ENCODE data around the gene BEST4.
"Not testable (repeated sequence)": the region's sequence is repeated elsewhere in the genome, so short reads cannot be mapped to it uniquely, and the experiment has no call there.

Gene BEST4

GRCh38 chr1:44778705-44779576 lies 9.0 kb downstream of the BEST4 start:
- peaks cover 60% of the 10 kb centered on the region for H3K36me3 ChIP-seq (ENCODE audit: insufficient read depth, low read length)
- no peaks in the 10 kb centered on the region for H3K27me3 ChIP-seq (ENCODE audit: control insufficient read depth, insufficient read depth, low read length)
- no peak overlapping the region for H3K9ac ChIP-seq (ENCODE audit: low read depth, low read length)
- H3K4me1 ChIP-seq (ENCODE audit: control insufficient read depth, insufficient read depth, low read length) = peaks cover 25% of the 10 kb centered on the region
- H3K4me3 ChIP-seq (ENCODE audit: low read length) = no peak overlapping the region
- H3K4me2 ChIP-seq (ENCODE audit: low read length) = peak overlapping the region; percentile 94
- no peaks in the 10 kb centered on the region for H3K9me3 ChIP-seq (replicated peaks; ENCODE audit: low read length)

- Histone ChIP-seq H3K4me3 (ENCODE audit: low read length) (peak overlapping the region; percentile 91), H3K4me2 (ENCODE audit: low read length) (peak overlapping the region; percentile 94), H3K36me3 (ENCODE audit: insufficient read depth, low read length) (peaks cover 60% of the 10 kb centered on the region), H3K9ac (ENCODE audit: low read depth, low read length) (peak overlapping the region; percentile 95), H3K4me1 (ENCODE audit: control insufficient read depth, insufficient read depth, low read length) (peaks cover 17% of the 10 kb centered on the region), H3K27me3 (ENCODE audit: control insufficient read depth, insufficient read depth, low read length) (no peaks in the 10 kb centered on the region), H3K9me3 (replicated peaks; ENCODE audit: low read length) (no peaks in the 10 kb centered on the region)
These were observed 9.9 kb downstream of the BEST4 start for GRCh38 chr1:44777969-44778635.

DNA sequence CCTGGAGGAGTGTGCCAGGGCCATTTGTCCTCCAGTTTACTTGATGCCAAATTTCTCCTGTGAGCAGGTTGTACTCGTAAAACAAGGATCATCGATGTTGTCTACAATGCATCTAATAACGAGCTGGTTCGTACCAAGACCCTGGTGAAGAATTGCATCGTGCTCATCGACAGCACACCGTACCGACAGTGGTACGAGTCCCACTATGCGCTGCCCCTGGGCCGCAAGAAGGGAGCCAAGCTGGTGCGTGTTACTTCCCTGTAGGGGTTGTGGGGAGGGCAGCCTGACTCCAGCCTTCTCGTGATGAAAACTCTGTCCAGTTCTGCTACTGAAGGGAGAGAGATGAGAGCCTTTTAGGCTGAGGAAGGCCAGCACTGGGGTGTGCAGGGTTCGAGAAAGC lies 10.4 kb downstream of the BEST4 start:
- Histone ChIP-seq H3K4me3 (ENCODE audit: low read length) (peak overlapping the region; percentile 91), H3K36me3 (ENCODE audit: insufficient read depth, low read length) (peaks cover 60% of the 10 kb centered on the region), H3K9ac (ENCODE audit: low read depth, low read length) (peak overlapping the region; percentile 95), H3K4me2 (ENCODE audit: low read length) (peak overlapping the region; percentile 94), H3K4me1 (ENCODE audit: control insufficient read depth, insufficient read depth, low read length) (peaks cover 17% of the 10 kb centered on the region), H3K27me3 (ENCODE audit: control insufficient read depth, insufficient read depth, low read length) (no peaks in the 10 kb centered on the region), H3K9me3 (replicated peaks; ENCODE audit: low read length) (no peaks in the 10 kb centered on the region)

DNA sequence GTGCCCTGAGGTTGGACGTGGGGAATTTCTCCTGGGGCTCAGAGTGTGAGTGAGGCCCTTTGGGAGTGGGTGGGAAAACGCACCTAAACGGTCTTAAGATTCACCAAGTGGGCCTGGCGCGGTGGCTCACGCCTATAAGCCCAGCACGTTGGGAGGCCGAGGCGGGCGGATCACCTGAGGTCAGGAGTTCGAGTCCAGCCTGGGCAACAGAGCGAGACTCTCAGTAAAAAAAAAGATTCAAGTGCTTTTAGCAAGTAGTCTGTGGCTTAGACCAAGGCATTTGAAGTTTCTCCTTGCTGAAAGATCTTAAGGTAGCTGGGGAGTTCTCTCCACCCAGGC lies 11.3 kb downstream of the BEST4 start:
- Histone ChIP-seq H3K27me3 (ENCODE audit: control insufficient read depth, insufficient read depth, low read length) (no peaks in the 10 kb centered on the region), H3K4me1 (ENCODE audit: control insufficient read depth, insufficient read depth, low read length) (peaks cover 17% of the 10 kb centered on the region), H3K4me2 (ENCODE audit: low read length) (peak overlapping the region; percentile 94), H3K36me3 (ENCODE audit: insufficient read depth, low read length) (peaks cover 60% of the 10 kb centered on the region), H3K9me3 (replicated peaks; ENCODE audit: low read length) (no peaks in the 10 kb centered on the region), H3K9ac (ENCODE audit: low read depth, low read length) (peak overlapping the region; percentile 95), H3K4me3 (ENCODE audit: low read length) (peak overlapping the region; percentile 91)

GRCh38 chr1:44775930-44776729 lies 11.8 kb downstream of the BEST4 start:
- Histone ChIP-seq H3K4me1 (ENCODE audit: control insufficient read depth, insufficient read depth, low read length) (peaks cover 17% of the 10 kb centered on the region), H3K27me3 (ENCODE audit: control insufficient read depth, insufficient read depth, low read length) (no peaks in the 10 kb centered on the region), H3K4me3 (ENCODE audit: low read length) (peak overlapping the region; percentile 91), H3K4me2 (ENCODE audit: low read length) (peak overlapping the region; percentile 94), H3K9ac (ENCODE audit: low read depth, low read length) (peak overlapping the region; percentile 95), H3K9me3 (replicated peaks; ENCODE audit: low read length) (no peaks in the 10 kb centered on the region), H3K36me3 (ENCODE audit: insufficient read depth, low read length) (peaks cover 55% of the 10 kb centered on the region)

GRCh38 chr1:44775078-44775929 lies 12.7 kb downstream of the BEST4 start, which contains the start of gene RPS8:
Gene RPS8 (plus strand): TSS chr1:44775540. CDS start chr1:44775597, 57 bp downstream.
- Histone ChIP-seq H3K36me3 (ENCODE audit: insufficient read depth, low read length) (peaks cover 46% of the 10 kb centered on the region), H3K4me2 (ENCODE audit: low read length) (peak within 1 kb of the TSS; percentile 94), H3K4me1 (ENCODE audit: control insufficient read depth, insufficient read depth, low read length) (peaks cover 17% of the 10 kb centered on the region), H3K27me3 (ENCODE audit: control insufficient read depth, insufficient read depth, low read length) (no peaks in the 10 kb centered on the region), H3K9ac (ENCODE audit: low read depth, low read length) (peak within 1 kb of the TSS; percentile 95), H3K9me3 (replicated peaks; ENCODE audit: low read length) (no peaks in the 10 kb centered on the region), H3K4me3 (ENCODE audit: low read length) (peak within 1 kb of the TSS; percentile 91)

GRCh38 chr1:44766421-44766820 lies 21.5 kb downstream of the BEST4 start:
- H3K36me3 ChIP-seq (ENCODE audit: insufficient read depth, low read length) = peaks cover 21% of the 10 kb centered on the region
- not testable (repeated sequence) for H3K9me3 ChIP-seq (replicated peaks; ENCODE audit: low read length); H3K4me1 ChIP-seq (ENCODE audit: control insufficient read depth, insufficient read depth, low read length); H3K9ac ChIP-seq (ENCODE audit: low read depth, low read length); H3K27me3 ChIP-seq (ENCODE audit: control insufficient read depth, insufficient read depth, low read length); H3K4me3 ChIP-seq (ENCODE audit: low read length); H3K4me2 ChIP-seq (ENCODE audit: low read length)

DNA sequence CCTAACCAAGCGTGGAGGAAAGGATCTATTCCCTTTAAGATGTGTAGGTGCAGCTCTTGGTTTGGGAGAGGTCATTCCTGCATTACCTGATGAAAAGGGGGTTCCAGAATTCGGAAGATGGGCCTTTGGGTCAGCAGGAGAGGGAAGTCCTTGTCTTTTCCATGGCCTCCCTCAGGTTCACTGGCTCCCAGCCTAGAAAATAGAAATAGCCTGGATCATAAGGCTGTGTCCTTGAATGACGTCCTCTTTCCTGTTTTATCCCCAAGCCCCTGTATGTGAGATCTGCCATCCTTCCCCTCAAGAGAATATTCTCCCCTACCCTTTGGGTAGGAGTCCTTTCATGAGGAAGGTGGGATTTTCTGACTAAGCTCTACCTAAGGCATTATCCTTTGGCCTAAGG lies 27.1 kb downstream of the BEST4 start:
- no peaks in the 10 kb centered on the region for H3K9me3 ChIP-seq (replicated peaks; ENCODE audit: low read length)
- no peaks in the 10 kb centered on the region for H3K4me1 ChIP-seq (ENCODE audit: control insufficient read depth, insufficient read depth, low read length)
- H3K4me2 ChIP-seq (ENCODE audit: low read length) = no peak overlapping the region
- H3K36me3 ChIP-seq (ENCODE audit: insufficient read depth, low read length) = peaks cover 51% of the 10 kb centered on the region
- no peaks in the 10 kb centered on the region for H3K27me3 ChIP-seq (ENCODE audit: control insufficient read depth, insufficient read depth, low read length)
- no peak overlapping the region for H3K9ac ChIP-seq (ENCODE audit: low read depth, low read length)
- no peak overlapping the region for H3K4me3 ChIP-seq (ENCODE audit: low read length)

DNA sequence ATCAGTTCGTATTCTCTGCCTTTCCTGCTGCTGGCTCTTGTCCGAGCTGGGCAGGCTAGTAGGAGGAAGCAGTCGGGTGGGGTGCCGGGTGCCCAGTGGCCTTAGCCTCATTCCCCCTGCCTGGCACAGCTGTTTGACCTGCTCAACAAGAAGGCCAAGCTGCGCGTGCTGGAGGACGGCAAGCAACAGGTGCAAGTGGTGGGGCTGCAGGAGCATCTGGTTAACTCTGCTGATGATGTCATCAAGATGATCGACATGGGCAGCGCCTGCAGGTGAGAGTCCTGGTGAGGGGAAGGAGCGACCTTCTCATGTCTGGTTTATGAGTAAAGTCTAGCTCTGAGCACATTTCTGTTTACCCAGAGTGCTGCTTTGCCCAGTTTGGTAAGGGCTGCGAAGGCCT lies 28.9 kb downstream of the BEST4 start:
- no peak overlapping the region for H3K4me3 ChIP-seq (ENCODE audit: low read length)
- no peaks in the 10 kb centered on the region for H3K9me3 ChIP-seq (replicated peaks; ENCODE audit: low read length)
- no peaks in the 10 kb centered on the region for H3K4me1 ChIP-seq (ENCODE audit: control insufficient read depth, insufficient read depth, low read length)
- no peaks in the 10 kb centered on the region for H3K27me3 ChIP-seq (ENCODE audit: control insufficient read depth, insufficient read depth, low read length)
- H3K9ac ChIP-seq (ENCODE audit: low read depth, low read length) = no peak overlapping the region
- H3K36me3 ChIP-seq (ENCODE audit: insufficient read depth, low read length) = peaks cover 55% of the 10 kb centered on the region
- no peak overlapping the region for H3K4me2 ChIP-seq (ENCODE audit: low read length)

- Histone ChIP-seq H3K36me3 (ENCODE audit: insufficient read depth, low read length) (peaks cover 54% of the 10 kb centered on the region), H3K4me2 (ENCODE audit: low read length) (no peak overlapping the region), H3K4me1 (ENCODE audit: control insufficient read depth, insufficient read depth, low read length) (no peaks in the 10 kb centered on the region), H3K9me3 (replicated peaks; ENCODE audit: low read length) (no peaks in the 10 kb centered on the region), H3K27me3 (ENCODE audit: control insufficient read depth, insufficient read depth, low read length) (no peaks in the 10 kb centered on the region), H3K9ac (ENCODE audit: low read depth, low read length) (no peak overlapping the region), H3K4me3 (ENCODE audit: low read length) (no peak overlapping the region)
These were observed 30.6 kb downstream of the BEST4 start for GRCh38 chr1:44757420-44757819.

Measured in skeletal muscle satellite cell (primary cell).